H1 (cell line): ENCODE data around the gene USH1G. TPM values are rescaled to one million over a fixed set of nuclear protein-coding genes. Genes with fewer than 3 reads are reported as not detected.
A peak's percentile ranks its signal among the peaks of the same experiment; 100 is the strongest.

Experiments used
- polyA plus RNA-seq, 7 experiments: library from polyadenylated mRNA; depleted of rRNA in 3 of 7; stranded (reverse) in 5 of 7; unstranded in 2 of 7; fragments of >200 nt in 5 of 7; fragments of 200-250 nt in 2 of 7; gene quantifications; 1 replicate in 5 of 7; 2 replicates in 1 of 7; 4 replicates in 1 of 7; pipeline versions ENCODE4 v1.2.1 to v1.2.3, GENCODE V29; 2011 to 2013; ENCODE audit warnings: missing spikeins in 2 of 7, mixed read lengths in 2 of 7
- total RNA-seq: library from RNA; stranded (reverse); fragmentation: NEBNext Ultra II Directional; extraction: Animal tissue kit (Norgen Biotek cat#: 25700); gene quantifications from 2 replicates; pipeline ENCODE4 v1.2.1, GENCODE V29; 2021
- TF ChIP-seq, protein P1 (sequence below), 3 experiments: IDR thresholded peaks; 1 replicate in 2 of 3; 2 replicates in 1 of 3; pipeline versions ENCODE4 v1.5.1 to v1.6.1; 2011; ENCODE audit warnings: low read length in 3 of 3, mild to moderate bottlenecking in 3 of 3, inconsistent platforms in 2 of 3, low read depth in 1 of 3, moderate library complexity in 1 of 3; ENCODE audit not compliant: insufficient read depth in 1 of 3; ENCODE audit errors: control extremely low read depth in 1 of 3

The USH1G gene
- total and polyA plus RNA-seq, 2 of the 8 experiments (the other 6 are each of a cell fraction or from before 2014, with no cell fraction given): 1.6 to 4.3 TPM

DNA sequence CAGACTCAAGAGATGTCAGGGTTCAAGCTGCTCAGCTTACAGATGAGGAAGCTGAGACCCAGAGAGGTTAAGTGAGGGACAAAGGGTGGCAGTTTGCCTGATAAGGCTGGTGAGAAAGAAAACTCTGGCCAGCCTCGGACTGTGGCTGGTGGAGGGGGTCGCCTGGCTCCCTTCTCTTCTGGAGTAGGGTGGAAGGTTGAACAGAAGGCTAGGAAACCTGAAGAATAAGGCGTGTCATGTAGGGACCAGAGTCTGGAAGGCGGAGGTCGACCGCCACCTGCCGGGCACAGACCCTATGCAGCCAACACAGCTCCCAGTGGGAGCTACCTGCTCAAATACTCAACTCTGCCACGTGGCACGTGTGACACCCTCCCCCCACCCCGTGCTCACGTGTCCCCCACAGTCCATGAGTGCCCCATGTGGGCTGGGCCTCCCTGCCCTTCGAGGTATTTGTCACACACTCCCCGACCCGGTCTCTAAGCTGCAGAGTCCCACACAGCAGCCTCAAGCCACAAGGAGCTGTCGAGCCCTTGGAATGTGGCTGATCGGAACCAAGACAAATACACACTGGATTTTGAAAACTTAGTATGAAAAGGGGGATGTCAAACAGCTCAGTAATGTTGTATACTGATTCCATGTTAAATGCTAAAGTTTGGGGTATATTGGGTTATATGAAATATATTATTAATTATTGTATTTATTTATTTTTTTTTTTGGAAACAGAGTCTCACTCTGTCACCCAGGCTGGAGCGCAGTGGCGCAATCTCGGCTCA lies 37.7 kb upstream of the USH1G start (continued):
- TF ChIP-seq, protein P1, sequence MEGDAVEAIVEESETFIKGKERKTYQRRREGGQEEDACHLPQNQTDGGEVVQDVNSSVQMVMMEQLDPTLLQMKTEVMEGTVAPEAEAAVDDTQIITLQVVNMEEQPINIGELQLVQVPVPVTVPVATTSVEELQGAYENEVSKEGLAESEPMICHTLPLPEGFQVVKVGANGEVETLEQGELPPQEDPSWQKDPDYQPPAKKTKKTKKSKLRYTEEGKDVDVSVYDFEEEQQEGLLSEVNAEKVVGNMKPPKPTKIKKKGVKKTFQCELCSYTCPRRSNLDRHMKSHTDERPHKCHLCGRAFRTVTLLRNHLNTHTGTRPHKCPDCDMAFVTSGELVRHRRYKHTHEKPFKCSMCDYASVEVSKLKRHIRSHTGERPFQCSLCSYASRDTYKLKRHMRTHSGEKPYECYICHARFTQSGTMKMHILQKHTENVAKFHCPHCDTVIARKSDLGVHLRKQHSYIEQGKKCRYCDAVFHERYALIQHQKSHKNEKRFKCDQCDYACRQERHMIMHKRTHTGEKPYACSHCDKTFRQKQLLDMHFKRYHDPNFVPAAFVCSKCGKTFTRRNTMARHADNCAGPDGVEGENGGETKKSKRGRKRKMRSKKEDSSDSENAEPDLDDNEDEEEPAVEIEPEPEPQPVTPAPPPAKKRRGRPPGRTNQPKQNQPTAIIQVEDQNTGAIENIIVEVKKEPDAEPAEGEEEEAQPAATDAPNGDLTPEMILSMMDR (IDR thresholded peaks at IDR 0.05; ENCODE audit: control extremely low read depth in 1 of 3, insufficient read depth in 1 of 3, low read depth in 1 of 3, low read length in 3 of 3): peak; percentile 71 to 80 (median 74)
